Measurements from ENCODE around the gene BMX.

DNA sequence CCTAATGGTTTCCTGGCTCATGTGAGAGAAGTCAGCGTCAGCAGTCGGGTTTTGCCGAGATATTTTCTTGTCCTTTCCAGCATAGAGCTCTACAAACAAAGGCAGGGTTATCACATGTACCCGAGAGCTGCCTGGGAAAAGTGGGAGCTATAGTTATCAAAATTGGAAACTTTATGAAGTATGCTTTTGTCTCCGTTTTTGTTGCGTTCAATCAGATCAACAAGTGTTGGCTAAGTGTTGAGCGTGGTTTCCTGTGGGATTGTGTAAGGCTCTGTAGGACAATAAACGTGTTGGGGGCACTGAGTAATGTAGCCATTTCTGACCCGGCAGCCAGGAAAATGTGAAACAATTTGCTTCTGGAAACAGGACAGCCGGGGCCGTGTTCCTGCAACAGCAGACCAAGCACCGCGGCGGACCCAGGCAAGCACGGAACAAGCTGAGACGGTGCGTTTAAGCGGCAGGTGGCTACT is at the start of gene BMX:
- TF ChIP-seq, protein P1, sequence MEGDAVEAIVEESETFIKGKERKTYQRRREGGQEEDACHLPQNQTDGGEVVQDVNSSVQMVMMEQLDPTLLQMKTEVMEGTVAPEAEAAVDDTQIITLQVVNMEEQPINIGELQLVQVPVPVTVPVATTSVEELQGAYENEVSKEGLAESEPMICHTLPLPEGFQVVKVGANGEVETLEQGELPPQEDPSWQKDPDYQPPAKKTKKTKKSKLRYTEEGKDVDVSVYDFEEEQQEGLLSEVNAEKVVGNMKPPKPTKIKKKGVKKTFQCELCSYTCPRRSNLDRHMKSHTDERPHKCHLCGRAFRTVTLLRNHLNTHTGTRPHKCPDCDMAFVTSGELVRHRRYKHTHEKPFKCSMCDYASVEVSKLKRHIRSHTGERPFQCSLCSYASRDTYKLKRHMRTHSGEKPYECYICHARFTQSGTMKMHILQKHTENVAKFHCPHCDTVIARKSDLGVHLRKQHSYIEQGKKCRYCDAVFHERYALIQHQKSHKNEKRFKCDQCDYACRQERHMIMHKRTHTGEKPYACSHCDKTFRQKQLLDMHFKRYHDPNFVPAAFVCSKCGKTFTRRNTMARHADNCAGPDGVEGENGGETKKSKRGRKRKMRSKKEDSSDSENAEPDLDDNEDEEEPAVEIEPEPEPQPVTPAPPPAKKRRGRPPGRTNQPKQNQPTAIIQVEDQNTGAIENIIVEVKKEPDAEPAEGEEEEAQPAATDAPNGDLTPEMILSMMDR (IDR thresholded peaks at IDR 0.05; ENCODE audit: low read depth, low read length) = no peak
- TF ChIP-seq MYC (IDR thresholded peaks at IDR 0.05; ENCODE audit: low read depth, low read length) (no peak), POLR2A (IDR thresholded peaks at IDR 0.05; ENCODE audit: extremely low read depth, insufficient read length) (no peak)
- TF ChIP-seq, protein P2, sequence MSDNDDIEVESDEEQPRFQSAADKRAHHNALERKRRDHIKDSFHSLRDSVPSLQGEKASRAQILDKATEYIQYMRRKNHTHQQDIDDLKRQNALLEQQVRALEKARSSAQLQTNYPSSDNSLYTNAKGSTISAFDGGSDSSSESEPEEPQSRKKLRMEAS (IDR thresholded peaks at IDR 0.05; ENCODE audit: low read depth, low read length) = no peak
